Subcutaneous abdominal adipose tissue (tissue), 5 donors: Measurements from ENCODE around the gene SPAG4.

Source experiments
- H3K27ac ChIP-seq: one replicate; pipeline ENCODE4 v1.7.0; 2013; ENCODE audit warnings: low read depth, mild to moderate bottlenecking, inconsistent platforms, low read length, moderate library complexity
- H3K27me3 ChIP-seq, 5 donors: one replicate each; pipeline ENCODE4 v1.7.0; 2013; ENCODE audit warnings: low read length in 5 of 5, inconsistent platforms in 1 of 5; ENCODE audit not compliant: control insufficient read depth in 5 of 5, insufficient read depth in 4 of 5
- H3K36me3 ChIP-seq, 5 donors: one replicate each; pipeline ENCODE4 v1.7.0; 2013; ENCODE audit warnings: low read length in 5 of 5; ENCODE audit not compliant: control insufficient read depth in 5 of 5, insufficient read depth in 5 of 5
- H3K4me1 ChIP-seq, 5 donors: one replicate each; pipeline ENCODE4 v1.7.0; 2013; ENCODE audit warnings: low read length in 5 of 5, mild to moderate bottlenecking in 3 of 5, moderate library complexity in 1 of 5; ENCODE audit not compliant: control insufficient read depth in 5 of 5, insufficient read depth in 5 of 5
- H3K4me3 ChIP-seq, 5 donors: one replicate each; pipeline ENCODE4 v1.7.0; 2013; ENCODE audit warnings: low read length in 5 of 5, low read depth in 1 of 5
- H3K9ac ChIP-seq, 5 donors: one replicate each; pipeline ENCODE4 v1.7.0; 2013; ENCODE audit warnings: low read length in 5 of 5, mild to moderate bottlenecking in 4 of 5, moderate library complexity in 3 of 5
- H3K9me3 ChIP-seq, 5 donors: one replicate each; pipeline ENCODE4 v1.7.0; 2013; ENCODE audit warnings: low read length in 5 of 5; ENCODE audit not compliant: control insufficient read depth in 5 of 5
- donor health status: healthy.
- donor health status: healthy.
- donor health status: healthy.
- donor health status: healthy.
- donor health status: healthy.

Gene SPAG4

DNA sequence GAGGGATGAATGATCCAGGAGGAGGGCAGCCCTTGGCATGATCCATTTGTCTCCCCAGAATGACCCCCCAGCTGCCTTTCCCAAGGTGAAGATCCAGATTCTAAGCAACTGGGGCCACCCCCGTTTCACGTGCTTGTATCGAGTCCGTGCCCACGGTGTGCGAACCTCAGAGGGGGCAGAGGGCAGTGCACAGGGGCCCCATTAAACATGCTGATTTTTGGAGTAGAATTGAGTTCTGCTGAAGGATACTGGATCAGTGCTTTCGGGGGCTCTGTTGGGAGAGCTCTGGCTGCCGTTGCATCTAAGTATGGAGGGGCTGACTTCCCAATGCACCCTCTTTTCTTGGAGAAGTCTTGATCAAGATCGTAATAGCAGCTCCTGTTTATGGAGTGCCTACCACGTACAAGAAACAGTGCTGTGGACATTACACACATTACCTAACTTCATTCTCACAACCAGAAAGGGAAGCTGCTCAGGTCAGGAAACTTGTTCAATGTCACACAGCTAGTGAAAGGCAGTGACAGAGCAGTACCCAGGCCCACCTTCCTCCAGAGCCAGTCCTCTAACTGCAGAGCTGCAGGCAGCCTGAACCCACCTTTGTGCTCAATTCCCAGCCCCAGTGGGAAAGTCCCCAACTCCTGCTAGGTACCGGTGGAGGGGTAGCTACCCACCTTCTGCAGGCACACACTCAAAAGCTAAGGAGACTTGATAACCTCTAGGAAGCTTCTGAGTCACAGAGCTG, 5.4 kb downstream of the SPAG4 start:
- Histone ChIP-seq H3K9ac (no peak overlapping the region), H3K27me3 (no peaks in the 10 kb centered on the region), H3K9me3 (no peaks in the 10 kb centered on the region), H3K4me1 (peaks cover 5 to 32% (median 30%) of the 10 kb centered on the region in 5 donors), H3K4me3 (no peak overlapping the region), H3K27ac (no peak overlapping the region), H3K36me3 (peaks cover 2 to 18% (median 13%) of the 10 kb centered on the region in 5 donors)

- no peaks in the 10 kb centered on the region for H3K27me3 ChIP-seq
- H3K36me3 ChIP-seq, result peaks cover 2 to 23% (median 19%) of the 10 kb centered on the region in 5 donors
- no peak overlapping the region for H3K4me3 ChIP-seq
- no peaks in the 10 kb centered on the region for H3K9me3 ChIP-seq
- H3K4me1 ChIP-seq, result peaks cover 5 to 32% (median 30%) of the 10 kb centered on the region in 5 donors
- no peak overlapping the region for H3K27ac ChIP-seq
- no peak overlapping the region for H3K9ac ChIP-seq
These were observed 5.9 kb downstream of the SPAG4 start for GRCh38 chr20:35621560-35621946.

GRCh38 chr20:35625584-35626385, 10.2 kb downstream of the SPAG4 start:
- Histone ChIP-seq H3K4me1 (peaks cover 0 to 4% (median 0%) of the 10 kb centered on the region in 5 donors), H3K27ac (no peak overlapping the region), H3K27me3 (no peaks in the 10 kb centered on the region), H3K4me3 (no peak overlapping the region), H3K9ac (no peak overlapping the region), H3K9me3 (no peaks in the 10 kb centered on the region), H3K36me3 (peaks cover 13 to 60% (median 51%) of the 10 kb centered on the region in 5 donors)

DNA sequence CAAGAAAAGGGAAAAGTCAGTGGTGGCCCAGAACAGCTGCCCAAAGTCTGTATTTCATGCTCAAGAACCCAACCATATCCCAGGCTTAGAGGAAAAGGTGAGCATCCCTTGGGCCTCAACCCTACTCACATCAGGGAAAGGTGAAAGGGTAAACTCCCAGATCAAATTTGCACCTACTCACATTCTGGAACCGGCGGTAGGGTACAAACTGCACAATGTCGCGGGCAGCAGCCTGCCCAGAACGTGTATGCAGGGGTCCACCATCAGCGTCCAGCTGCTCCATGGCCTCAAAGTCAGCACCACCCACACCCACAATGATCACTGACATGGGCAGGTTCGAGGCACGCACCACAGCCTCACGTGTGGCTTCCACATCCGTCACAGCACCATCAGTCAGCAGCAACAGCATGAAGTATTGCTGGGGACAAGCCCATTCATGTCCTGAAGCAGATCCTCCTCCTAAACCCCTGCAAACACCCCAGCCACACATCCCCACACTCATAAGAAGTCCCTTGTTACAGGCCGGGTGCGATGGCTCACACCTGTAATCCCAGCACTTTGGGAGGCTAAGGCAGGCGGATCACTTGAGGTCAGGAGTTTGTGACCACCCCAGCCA, 10.9 kb downstream of the SPAG4 start:
- Histone ChIP-seq H3K27ac (no peak overlapping the region), H3K36me3 (peaks cover 13 to 61% (median 53%) of the 10 kb centered on the region in 5 donors)

DNA sequence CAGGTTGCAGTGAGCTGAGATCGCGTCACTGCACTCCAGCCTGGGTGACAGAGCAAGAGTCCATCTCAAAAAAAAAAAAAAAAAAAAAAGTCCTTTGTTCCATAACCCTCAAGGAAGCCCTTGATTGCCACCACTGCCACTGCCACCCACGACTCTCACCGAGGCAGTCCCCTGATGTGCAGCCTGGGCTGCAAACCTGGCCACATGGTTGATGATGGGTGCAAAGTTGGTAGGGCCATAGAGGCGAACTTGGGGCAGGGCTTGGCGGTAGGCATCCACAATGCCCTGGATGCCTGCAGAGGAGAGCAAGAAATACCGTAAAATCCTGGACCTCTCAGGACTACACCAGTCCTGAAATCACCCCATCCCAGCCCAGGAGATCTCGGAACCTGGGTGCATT, 11.5 kb downstream of the SPAG4 start:
- H3K27me3 ChIP-seq, result no peaks in the 10 kb centered on the region
- H3K4me1 ChIP-seq, result peaks cover 0 to 4% (median 0%) of the 10 kb centered on the region in 5 donors
- no peak overlapping the region for H3K9ac ChIP-seq
- H3K27ac ChIP-seq, result no peak overlapping the region
- no peaks in the 10 kb centered on the region for H3K9me3 ChIP-seq
- peaks cover 13 to 65% (median 60%) of the 10 kb centered on the region in 5 donors for H3K36me3 ChIP-seq
- H3K4me3 ChIP-seq, result no peak overlapping the region

More for the DNA sequence above, 10.9 kb downstream of the SPAG4 start:
- H3K4me1 ChIP-seq, result peaks cover 0 to 4% (median 0%) of the 10 kb centered on the region in 5 donors
- no peak overlapping the region for H3K4me3 ChIP-seq
- no peak overlapping the region for H3K9ac ChIP-seq
- no peaks in the 10 kb centered on the region for H3K27me3 ChIP-seq
- no peaks in the 10 kb centered on the region for H3K9me3 ChIP-seq

- no peak overlapping the region for H3K4me3 ChIP-seq
- no peak overlapping the region for H3K9ac ChIP-seq
- no peaks in the 10 kb centered on the region for H3K9me3 ChIP-seq
- no peak overlapping the region for H3K27ac ChIP-seq
- peaks cover 13 to 72% (median 62%) of the 10 kb centered on the region in 5 donors for H3K36me3 ChIP-seq
- no peaks in the 10 kb centered on the region for H3K27me3 ChIP-seq
- H3K4me1 ChIP-seq, result peaks cover 0 to 4% (median 0%) of the 10 kb centered on the region in 5 donors
These were observed 14.0 kb downstream of the SPAG4 start for GRCh38 chr20:35629427-35630145.

- Histone ChIP-seq H3K27me3 (no peaks in the 10 kb centered on the region), H3K36me3 (peaks cover 13 to 67% (median 58%) of the 10 kb centered on the region in 5 donors), H3K9me3 (no peaks in the 10 kb centered on the region), H3K4me3 (no peak overlapping the region), H3K4me1 (peaks cover 0 to 7% (median 4%) of the 10 kb centered on the region in 5 donors), H3K9ac (no peak overlapping the region), H3K27ac (no peak overlapping the region)
These were observed 15.0 kb downstream of the SPAG4 start for GRCh38 chr20:35630636-35631035.

DNA sequence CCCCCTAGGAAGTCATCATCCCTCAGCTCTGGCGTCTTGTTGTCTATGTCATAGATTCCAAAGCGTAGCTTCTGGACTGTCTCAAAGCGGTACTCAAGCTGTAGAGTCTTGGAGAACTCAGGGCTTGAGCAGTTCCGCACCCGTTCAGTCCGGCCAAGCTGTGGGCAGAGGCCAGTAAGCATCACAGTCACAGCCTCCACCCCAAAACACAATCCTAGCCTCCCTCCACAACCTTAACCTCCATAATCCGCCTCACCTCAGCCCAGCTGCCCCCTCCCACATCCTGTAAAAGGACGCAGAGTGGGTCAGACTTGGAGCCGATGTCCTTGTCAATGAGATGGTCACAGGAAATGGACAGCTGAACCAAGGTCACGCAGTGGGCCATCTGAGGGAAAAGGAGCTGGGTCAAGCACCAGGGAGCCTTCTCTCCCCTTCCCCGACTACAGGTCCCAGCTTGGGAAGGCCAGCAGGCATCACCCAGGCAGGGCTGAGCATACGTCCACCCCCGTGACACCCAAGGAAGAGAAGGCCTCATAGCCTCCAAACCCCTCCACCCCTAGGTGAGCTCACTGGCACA, 17.0 kb downstream of the SPAG4 start:
- no peaks in the 10 kb centered on the region for H3K27me3 ChIP-seq
- H3K4me3 ChIP-seq, result no peak overlapping the region
- peaks cover 8 to 47% (median 39%) of the 10 kb centered on the region in 5 donors for H3K36me3 ChIP-seq
- H3K27ac ChIP-seq, result no peak overlapping the region
- peaks cover 0 to 13% (median 10%) of the 10 kb centered on the region in 5 donors for H3K4me1 ChIP-seq
- H3K9me3 ChIP-seq, result no peaks in the 10 kb centered on the region
- no peak overlapping the region for H3K9ac ChIP-seq

GRCh38 chr20:35635652-35636051, 20.0 kb downstream of the SPAG4 start:
- Histone ChIP-seq H3K36me3 (peaks cover 0 to 22% (median 18%) of the 10 kb centered on the region in 5 donors), H3K9me3 (no peaks in the 10 kb centered on the region), H3K4me1 (peaks cover 0 to 13% (median 9%) of the 10 kb centered on the region in 5 donors), H3K27ac (no peak overlapping the region), H3K9ac (peak overlapping the region in 1 of 5 donors; percentile 19), H3K4me3 (no peak overlapping the region), H3K27me3 (no peaks in the 10 kb centered on the region)
